GM18502 (cell line): ENCODE data around the gene TCERG1L.

ENCODE experiments used
- ATAC-seq: cut with Tn5 transposase; IDR thresholded peaks from one replicate; pipeline ENCODE4 v1.9.1; 2021; ENCODE audit warnings: mild to moderate bottlenecking; ENCODE audit not compliant: unreplicated experiment, poor library complexity

The TCERG1L gene

DNA sequence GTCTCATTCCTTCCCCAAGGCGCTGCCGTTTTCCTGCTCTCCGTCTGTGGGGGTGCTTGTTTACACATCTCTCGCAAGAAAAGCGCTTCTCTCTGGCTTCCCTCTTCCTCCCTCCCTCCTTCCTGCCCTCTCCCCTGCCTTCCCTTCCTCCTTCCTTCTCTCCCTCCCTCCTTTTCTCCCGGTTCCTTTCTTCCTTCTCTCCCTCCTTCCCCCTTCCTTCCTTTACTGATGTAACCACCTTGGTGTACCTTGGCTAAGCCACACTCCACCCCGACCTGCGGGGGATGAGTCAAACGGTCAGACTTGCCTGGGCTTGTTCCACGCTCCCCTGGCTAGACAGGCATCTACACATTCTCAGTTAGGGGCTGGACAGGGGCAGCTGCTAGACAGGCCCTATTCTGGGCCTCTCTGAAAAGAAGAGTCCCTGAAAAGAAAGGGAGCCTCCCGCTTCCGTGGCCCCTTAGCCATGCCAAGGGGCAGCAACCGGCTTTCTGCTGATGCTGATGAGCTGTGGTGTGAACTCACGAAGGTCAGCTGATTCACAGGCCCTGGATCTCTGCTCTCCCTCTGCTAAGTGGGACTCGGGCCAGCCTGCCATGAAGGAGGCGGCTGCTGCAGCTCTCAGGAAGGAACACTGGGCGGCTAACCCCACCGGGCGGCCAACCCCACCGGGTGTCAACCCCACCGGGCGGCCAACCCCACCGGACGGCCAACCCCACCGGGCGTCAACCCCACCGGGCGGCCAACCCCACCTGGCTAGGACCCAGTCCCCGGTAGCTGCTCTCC is 216.8 kb downstream of the TCERG1L start:
- ATAC-seq, result no peak

DNA sequence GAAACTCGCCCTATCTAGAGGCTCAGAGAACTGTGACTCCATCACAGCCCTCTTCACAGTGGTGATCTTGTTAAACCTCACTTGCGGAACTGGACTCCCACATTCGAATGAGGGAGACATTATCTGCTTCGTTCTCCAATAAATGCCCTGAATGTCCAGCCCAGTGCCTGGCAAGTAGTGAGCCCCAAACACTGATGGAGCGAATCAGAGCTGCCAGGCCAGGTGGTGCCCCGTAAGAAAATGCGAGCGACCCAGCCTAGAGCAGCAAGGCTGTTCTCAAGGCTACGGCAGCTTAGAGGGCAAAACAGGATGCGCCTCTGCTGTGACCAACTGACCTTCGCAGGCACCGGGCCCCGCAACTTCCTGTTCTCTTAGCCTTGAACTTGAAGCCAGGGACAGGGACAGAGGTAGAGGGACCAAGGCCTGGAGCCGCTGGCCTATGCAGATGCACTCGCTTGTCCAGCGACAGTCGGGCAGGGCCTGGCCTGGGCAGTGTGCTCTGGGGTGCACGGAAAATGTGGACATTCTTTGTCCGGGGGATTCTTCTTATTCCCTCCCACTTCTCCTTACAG is 217.6 kb downstream of the TCERG1L start:
- no peak for ATAC-seq

DNA sequence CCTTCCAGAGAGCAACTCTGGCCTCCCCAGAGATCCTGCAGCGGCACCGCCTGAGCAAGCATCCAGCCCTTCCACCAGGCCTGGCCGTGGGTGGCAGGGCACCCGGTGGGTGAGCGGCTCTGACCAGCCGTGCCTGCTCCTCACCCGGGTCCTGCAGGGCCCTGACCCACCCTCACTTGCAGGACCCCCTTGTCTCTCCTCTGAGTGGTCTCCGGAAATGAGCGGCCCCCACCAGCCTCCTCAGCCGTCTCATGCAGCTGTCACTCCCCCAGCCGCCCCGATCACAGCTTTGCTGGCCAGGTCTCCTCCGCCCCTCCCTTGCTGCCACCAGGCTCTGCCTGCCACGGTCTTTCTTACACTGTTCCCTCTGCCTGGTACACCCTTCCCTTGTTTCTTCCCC is 218.2 kb downstream of the TCERG1L start:
- ATAC-seq, result no peak

DNA sequence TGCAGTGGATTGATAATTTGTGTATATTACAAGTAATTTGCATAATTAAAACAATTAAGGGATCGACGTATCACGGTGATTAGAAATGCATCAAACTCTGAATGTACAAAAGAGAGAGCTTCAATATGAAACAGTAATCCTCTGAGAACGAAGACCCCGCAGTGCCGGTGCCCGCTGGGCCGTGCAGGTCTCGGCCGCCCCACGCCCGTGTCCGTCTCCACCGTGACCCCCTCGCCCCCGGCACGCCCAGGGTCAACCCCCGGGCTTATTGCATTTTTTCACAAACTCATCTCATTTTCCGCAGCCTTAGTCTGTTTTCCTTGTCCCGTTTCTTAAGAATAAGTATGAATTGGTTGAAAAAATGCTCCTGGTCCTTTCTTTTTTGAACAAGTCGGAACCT is 218.6 kb downstream of the TCERG1L start:
- no peak for ATAC-seq

DNA sequence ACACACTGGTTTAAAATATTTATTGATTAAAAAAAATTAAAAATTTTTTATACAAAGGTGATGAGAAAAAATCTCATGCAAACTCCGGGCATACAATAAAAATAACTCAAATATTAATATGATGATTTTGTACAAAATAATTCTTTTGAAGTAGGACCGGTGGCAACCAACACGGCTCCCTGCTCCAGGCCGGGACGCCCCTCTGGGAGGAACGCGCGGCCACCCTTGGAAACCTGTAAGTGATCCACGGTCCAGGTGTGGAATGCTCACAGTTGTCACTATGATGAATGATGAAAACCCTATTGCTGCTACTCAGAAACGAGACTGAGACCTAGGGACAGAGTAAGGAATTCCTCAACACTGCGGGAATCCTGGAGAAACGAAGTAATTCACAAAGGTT is 219.1 kb downstream of the TCERG1L start:
- ATAC-seq, result no peak

DNA sequence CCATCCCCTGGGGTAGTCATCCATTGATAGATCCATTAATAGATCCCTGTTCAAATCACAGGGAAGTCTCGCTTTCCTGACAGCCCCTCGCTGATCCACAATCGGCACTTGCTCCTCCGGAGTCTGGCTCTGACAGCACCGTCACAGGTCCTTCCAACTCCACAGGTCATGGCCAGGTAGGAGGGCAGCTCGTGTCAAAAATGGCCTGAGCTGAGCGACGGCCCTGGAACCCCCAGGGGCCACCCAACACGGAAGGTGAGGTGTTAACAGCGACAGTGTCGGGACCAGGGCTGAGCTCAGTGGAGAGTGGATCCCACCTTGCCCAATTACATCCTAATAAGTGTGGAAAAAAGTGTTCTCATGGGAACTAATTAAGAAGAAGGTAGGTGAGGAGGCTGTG is 219.8 kb downstream of the TCERG1L start:
- no peak for ATAC-seq

DNA sequence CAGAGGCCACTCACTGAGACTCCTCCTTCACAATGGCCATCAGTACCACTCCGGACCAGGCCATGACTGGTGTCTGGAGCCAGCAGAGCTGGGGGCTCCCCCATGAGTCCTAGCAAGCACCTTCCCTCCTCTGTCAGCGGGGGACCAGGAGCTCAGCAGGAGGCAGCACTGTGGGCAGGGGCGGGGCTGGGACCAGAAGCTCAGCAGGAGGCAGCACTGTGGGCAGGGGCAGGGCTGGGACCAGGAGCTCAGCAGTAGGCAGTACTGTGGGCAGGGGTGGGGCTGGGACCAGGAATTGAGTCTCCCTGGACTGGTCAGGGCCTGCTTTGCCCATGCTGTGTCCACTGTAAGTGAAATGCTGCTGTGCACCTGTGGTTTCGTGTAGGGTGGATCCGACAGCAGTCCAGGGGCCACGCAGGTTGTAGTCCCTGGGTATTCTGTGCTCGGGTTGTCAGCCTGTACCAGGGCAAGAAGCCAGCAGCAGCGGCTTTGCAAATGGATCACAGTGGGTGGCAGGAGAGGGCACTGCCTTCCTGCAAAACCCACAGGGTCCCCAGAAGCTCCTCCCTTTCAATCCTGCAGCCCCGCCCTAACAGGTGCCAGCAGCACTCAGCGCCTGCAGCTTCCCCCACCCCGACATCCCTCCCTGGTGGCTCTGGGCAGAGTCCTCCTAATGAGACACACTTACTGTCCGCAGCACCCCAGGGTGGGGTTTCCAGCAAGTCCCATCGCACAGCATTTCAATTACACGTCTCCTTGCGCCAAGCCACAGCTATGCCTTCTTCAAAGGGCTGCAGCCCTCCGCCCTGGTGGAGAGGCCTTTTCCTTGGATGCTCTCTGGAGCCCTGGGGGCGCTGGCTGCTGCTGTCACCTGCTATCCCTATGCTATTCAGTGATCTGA is 220.5 kb downstream of the TCERG1L start:
- ATAC-seq, result no peak

DNA sequence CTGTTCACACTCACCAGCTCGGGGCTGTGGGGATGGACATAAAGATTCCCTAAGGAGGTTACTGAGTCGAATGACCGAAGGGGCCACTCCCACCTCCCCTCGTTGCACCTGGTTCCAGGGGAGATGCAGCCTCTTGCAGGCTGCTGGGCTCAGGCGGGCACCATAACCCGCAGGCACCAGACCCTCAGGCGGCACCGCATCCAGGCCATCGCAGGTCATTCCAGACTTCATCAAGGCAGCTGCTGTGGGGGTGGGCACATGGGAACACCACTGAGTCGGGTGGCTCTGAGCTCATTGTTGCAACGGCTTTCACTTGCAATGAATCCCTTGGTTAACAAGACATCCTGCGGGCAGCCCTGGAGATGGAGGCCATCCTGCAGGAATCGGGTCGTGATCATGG is 221.7 kb downstream of the TCERG1L start:
- no peak for ATAC-seq

DNA sequence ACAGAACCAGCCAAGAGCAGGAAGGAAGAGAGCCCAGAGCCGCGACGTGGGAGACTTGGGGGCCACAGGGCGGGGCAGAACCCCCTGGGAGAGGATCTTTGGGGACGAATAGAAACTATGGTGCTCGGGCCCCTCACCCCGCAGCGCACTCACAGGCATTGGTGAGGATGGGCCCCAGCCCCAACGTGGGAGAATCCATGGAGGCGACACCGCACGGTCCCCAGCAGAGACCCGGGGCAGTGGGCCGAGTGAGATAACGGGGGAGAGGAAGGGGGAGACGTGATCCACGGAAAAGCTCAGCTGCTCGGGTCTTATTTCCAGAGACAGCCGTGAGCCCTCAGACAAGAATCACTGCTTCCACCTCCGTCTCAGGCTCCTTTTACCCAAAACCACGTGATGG is 222.4 kb downstream of the TCERG1L start:
- ATAC-seq, result no peak

DNA sequence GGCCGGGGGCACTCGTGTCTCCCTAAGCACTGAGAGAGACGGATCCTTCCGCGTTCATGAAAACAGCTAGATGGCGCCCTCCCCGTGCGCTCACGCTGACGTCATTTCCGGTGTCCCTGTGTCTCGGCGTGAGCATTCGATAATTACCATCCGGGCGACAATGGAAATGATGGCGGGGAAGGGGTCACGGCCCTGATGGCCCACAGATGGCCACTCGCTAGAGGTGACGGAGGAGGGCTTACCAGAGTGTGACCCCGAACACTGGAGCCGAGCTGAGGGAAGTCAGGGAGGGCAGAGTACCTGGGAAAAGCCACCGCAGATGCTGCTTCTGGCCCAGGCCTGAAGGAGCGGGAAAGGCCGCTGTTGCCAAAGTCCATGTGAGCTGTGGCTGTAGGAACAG is 222.9 kb downstream of the TCERG1L start:
- no peak for ATAC-seq

DNA sequence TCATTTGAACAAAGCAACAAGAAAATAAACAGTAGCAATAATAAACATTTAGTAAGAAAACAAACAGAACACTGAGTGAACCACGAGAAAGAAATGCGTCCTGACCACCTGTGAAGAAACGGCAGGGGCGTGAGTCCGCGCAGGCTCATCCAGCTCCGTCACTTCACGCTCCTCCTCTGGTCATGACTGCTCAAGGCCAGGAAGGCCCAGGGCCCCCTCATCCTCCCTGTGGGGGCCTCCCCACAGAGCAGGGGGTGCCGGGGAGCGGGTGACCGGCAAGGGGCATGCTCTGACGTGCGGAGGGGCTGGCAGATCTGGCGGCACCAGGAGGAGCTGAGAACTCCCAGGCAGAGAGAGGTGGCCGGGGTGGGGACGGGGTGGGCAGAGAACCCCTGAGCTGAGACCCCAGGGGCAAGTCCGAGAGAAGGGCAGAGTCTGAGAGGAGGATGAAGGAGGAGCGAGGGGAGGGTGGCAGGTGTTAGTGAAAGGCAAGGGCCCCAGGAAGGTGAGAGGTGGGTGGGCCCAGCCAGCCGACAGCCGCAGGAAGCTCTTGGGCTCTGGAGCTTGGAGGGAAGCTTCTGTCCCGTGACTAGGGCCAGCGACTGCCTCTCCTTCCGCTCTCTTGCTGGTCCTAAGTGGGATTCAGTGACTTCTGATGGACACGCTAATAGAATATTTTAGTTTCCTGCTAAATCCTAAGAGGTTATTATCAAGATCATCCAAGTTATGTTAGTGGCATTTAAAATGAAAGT is 223.9 kb downstream of the TCERG1L start:
- no peak for ATAC-seq

DNA sequence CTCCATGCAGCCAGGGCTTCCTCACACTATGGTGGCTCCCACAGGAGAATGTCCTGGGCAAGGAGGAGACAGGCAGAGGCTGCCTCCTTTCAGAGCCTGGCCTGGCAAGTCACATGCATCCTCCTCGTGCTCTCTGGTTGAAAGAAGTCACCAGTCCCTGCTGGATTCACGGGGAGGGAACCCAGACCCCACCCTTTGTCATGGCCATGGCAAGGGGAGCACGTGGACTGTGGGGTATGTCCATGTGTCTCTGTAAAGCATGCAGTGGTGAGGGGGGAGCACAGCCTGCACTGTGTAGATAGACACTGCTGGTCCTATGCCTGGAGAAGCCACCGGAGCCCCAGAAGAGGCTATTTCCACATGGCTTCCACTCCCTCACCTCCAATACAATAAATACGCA is 225.0 kb downstream of the TCERG1L start:
- ATAC-seq, result no peak

DNA sequence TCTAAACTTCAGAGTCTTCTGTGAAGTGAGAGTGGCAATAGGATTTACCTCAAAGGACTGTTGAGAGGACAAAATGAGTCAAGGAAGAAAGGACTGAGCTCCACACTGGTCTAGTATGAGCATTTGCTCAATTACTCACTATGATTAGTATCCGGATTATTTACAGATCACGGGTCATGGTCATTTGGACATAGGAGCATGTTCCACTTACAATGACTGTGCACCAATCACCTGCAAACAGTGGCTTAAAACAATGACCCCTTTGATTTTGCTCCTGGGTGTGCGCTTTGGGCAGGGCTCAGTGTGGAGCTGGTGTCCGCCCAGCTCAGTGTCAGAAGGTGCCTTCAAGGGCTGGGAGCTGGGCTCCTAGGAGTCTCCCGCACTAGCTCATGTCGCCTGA is 225.4 kb downstream of the TCERG1L start:
- no peak for ATAC-seq

DNA sequence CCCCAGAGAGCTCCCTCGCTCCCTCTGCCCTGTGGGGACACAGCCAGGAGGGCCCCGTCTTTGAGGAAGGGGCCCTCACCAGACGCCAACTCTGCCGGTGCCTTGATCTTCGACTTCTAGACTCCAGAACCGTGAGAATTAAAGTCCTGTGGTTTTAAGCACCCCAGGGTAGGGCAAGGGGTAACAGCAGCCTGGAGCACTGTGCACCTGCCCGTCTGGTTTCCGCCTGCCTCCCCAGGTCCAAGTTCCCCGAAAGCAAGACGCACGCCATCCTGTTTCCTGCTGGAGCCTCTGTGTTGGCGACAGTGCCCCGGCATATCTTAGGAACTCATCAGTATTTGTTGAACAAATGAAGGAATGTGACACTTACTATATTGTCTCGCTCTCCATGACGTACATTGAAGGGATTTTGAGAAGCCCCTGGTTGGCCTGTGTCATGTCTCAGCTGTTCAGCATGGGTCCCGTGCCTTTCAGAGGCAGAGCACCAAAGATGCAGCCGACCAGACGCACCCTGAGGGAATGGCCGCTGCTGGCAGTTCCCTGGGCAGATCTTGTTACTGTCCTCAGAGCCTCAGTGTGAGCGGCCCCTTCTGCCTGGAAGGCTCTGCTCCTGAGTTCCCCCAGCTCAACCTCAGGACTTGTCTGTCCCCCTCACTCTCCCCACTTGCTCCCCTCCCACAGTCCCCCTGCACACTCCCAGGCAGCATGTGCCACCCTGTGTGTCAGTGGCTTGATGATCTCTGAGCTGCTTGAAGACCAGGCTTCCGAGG is 226.2 kb downstream of the TCERG1L start:
- no peak for ATAC-seq

DNA sequence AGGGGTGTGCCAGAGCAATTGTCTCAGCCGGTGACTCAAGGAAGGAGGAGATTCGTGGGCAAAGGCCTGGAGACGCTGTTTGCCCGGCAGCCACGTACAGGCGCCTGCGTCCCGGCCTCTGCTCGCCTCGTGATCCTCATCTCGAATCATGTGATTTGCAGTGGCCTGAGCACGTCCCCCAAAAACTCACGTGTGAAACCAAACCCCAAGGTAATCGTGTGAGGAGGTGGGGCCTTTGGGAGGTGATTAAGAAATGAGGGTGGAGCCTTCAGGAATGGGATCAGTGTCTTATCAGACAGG is 226.8 kb downstream of the TCERG1L start:
- no peak for ATAC-seq

DNA sequence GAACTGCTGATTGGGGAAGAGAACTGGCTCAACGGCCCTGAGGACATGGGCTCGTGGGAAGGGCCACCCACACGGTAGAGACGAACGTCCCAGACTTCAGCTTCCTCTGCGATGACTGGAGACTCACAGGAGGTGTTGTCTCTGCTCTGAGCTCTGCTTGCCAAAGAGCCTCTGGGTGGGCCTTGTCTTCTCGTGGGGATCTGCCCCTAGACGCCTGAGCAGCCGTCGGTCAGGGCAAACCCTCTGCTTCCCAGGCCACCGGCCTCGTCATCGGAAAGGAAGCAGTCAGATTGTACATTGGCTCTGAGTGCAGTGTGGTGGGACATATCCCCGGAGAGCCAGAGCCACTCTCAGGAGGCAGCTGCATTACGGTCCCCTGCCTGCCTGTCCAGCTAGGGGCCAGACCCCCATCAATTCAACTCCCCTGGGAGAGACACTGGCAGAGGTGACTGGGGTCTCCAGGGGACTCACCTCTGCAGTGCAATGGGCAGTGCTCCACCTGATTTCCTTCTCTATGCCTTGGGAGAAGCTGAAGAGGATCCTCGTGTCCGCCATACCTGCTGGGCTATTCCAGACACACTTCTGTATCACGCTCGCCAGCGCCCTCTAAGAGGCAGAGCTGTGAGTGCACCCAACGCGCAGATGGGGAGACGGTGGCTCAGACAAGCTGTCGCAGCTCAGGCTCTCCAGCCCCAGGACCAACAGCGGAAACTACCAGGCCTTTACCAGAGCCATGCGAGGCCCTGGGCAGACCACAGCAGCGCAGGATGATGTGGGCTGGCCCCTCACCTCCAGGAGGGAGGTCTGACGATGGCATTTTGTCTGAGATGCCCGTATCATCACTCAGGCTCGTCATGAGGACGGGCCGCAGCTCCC is 227.4 kb downstream of the TCERG1L start:
- no peak for ATAC-seq

DNA sequence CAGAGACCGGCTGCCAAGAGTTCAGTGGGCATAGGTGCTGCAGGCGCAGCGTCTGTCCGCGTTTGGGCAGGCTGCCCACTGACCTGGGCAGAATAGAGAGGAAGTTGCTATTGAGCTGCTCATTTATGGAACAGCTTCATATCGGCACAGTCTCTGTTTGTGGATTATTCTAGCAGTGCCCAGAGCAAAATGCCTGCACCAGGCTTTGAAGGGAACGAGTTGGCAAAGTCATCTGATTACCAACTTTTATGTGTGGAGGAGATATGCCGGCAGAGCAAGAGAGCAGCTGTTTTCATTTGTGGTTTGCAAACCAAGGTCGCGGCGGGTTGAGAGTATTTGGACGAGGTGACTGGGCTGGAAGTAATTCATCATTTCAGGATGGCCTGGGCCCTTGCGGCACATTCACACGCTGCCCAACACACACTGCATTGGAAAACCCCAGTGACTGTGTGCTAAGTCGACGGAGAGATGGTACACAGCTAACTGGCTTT is 228.5 kb downstream of the TCERG1L start:
- ATAC-seq, result no peak

DNA sequence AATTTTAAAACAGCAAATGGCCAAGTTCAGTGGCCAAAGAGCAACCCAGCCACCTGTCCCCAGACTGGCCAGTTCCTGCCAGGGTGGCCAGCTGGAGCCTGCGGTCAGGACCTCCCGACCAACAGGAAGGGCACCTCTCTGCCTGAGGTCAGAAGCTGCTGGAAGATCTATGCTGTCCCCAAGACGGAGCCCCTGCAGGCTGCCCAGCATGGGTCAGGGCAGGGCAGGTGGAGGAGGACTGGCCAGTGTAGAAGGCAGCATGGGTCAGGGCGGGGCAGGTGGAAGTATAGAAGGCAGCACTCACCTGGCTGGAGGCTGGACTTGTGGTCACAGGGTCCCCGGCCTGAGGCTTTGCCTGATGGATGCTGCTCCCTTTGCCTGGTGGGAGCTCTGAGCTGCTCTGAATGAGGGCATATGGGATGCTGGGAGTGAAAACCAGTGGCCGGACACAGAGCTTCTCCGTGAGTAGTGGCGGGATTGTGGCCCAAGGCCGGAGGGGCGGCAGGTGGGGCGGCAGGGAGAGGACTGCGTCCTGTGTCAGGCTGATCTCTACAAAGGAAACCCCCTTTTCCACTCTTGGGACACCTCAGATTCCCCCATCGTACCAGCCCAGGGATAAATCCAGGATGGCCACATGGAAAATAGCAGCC is 229.2 kb downstream of the TCERG1L start:
- ATAC-seq, result no peak
